Ishikawa (cell line): ENCODE measurements around the gene YBX1.

ENCODE experiments used
- EGR1 ChIP-seq: IDR thresholded peaks from 2 replicates; pipeline ENCODE4 v1.6.1; 2012
- EP300 ChIP-seq: IDR thresholded peaks from 2 replicates; pipeline ENCODE4 v1.6.1; 2012; ENCODE audit warnings: borderline replicate concordance
- MAX ChIP-seq: IDR thresholded peaks from 2 replicates; pipeline ENCODE4 v1.6.1; 2012
- RAD21 ChIP-seq: IDR thresholded peaks from 2 replicates; pipeline ENCODE4 v1.6.1; 2012; ENCODE audit warnings: low read depth
- REST ChIP-seq: IDR thresholded peaks from 2 replicates; pipeline ENCODE4 v1.6.1; 2012; ENCODE audit warnings: low read depth, mild to moderate bottlenecking
- TAF1 ChIP-seq: IDR thresholded peaks from 2 replicates; pipeline ENCODE4 v1.6.1; 2012; ENCODE audit warnings: low read depth, mild to moderate bottlenecking
- TCF12 ChIP-seq: IDR thresholded peaks from 2 replicates; pipeline ENCODE4 v1.6.1; 2012; ENCODE audit warnings: low read depth
- USF1 ChIP-seq: IDR thresholded peaks from 2 replicates; pipeline ENCODE4 v1.6.1; 2012
- ZBTB7A ChIP-seq: IDR thresholded peaks from 2 replicates; pipeline ENCODE4 v1.6.1; 2012; ENCODE audit warnings: low read depth

GRCh38 chr1:42737257-42737656 is 55.0 kb downstream of the YBX1 start:
- TF ChIP-seq MAX (no peak), EP300 (no peak), ZBTB7A (no peak), EGR1 (no peak), USF1 (no peak), RAD21 (no peak), TCF12 (no peak), REST (no peak), TAF1 (no peak)
